ENCODE measurements around the gene EPHA5.
A peak's percentile ranks its signal among the peaks of the same experiment; 100 is the strongest.

The EPHA5 gene

GRCh38 chr4:65482410-65482809 is 187.9 kb downstream of the EPHA5 start:
- no peak for DNase-seq

- no peak for DNase-seq
Observed at GRCh38 chr4:65472531-65472930, 197.8 kb downstream of the EPHA5 start.

GRCh38 chr4:65467068-65467680 is 203.1 kb downstream of the EPHA5 start:
- DNase-seq, result no peak

- DNase-seq, result no peak
Observed at GRCh38 chr4:65461781-65462180, 208.5 kb downstream of the EPHA5 start.

GRCh38 chr4:65457011-65457410 is 213.3 kb downstream of the EPHA5 start:
- no peak for DNase-seq

GRCh38 chr4:65456579-65456978 is 213.7 kb downstream of the EPHA5 start:
- no peak for DNase-seq

- DNase-seq, result no peak
Observed at GRCh38 chr4:65453398-65453797, 216.9 kb downstream of the EPHA5 start.

GRCh38 chr4:65450899-65451298 is 219.4 kb downstream of the EPHA5 start:
- no peak for DNase-seq

GRCh38 chr4:65437102-65437501 is 233.2 kb downstream of the EPHA5 start:
- DNase-seq, result no peak

GRCh38 chr4:65422109-65422508 is 248.2 kb downstream of the EPHA5 start:
- DNase-seq, result no peak

GRCh38 chr4:65420036-65420435 is 250.3 kb downstream of the EPHA5 start:
- no peak for DNase-seq

GRCh38 chr4:65416891-65417290 is 253.4 kb downstream of the EPHA5 start:
- DNase-seq, result no peak

- DNase-seq, result no peak
Observed at GRCh38 chr4:65407483-65407882, 262.8 kb downstream of the EPHA5 start.

- no peak for DNase-seq
Observed at GRCh38 chr4:65401083-65401482, 269.2 kb downstream of the EPHA5 start.

GRCh38 chr4:65399084-65399483 is 271.2 kb downstream of the EPHA5 start:
- no peak for DNase-seq

- DNase-seq, result no peak
Observed at GRCh38 chr4:65393078-65393477, 277.2 kb downstream of the EPHA5 start.

GRCh38 chr4:65392488-65392887 is 277.8 kb downstream of the EPHA5 start:
- no peak for DNase-seq

- no peak for DNase-seq
Observed at GRCh38 chr4:65391814-65392213, 278.5 kb downstream of the EPHA5 start.

GRCh38 chr4:65391382-65391781 is 278.9 kb downstream of the EPHA5 start:
- no peak for DNase-seq

GRCh38 chr4:65386927-65387326 is 283.4 kb downstream of the EPHA5 start:
- DNase-seq, result no peak

- peak in 1 of 2 experiments; percentile 2 for DNase-seq
Observed at GRCh38 chr4:65383589-65384305, 286.5 kb downstream of the EPHA5 start.

GRCh38 chr4:65381648-65382047 is 288.6 kb downstream of the EPHA5 start:
- DNase-seq, result no peak

- no peak for DNase-seq
Observed at GRCh38 chr4:65370709-65371108, 299.6 kb downstream of the EPHA5 start.

GRCh38 chr4:65367306-65367705 is 303.0 kb downstream of the EPHA5 start:
- DNase-seq, result no peak

GRCh38 chr4:65358914-65359313 is 311.4 kb downstream of the EPHA5 start:
- no peak for DNase-seq

Measured in SW 1271 (cell line).